Sciatic nerve (tissue), 2 donors: ENCODE data around the gene SKP1. TPM values are rescaled to one million over a fixed set of nuclear protein-coding genes. Genes with fewer than 3 reads are reported as not detected.

ENCODE experiments used
- ATAC-seq: fragments of 200-7000 bp; cut with Tn5 transposase; one replicate; pipeline ENCODE4 v1.9.1; 2020; ENCODE audit warnings: mild to moderate bottlenecking, moderate library complexity
- DNase-seq: peaks from one replicate; pipeline ENCODE4 v3.0.0-alpha.2; 2020; ENCODE audit warnings: low spot score
- intact Hi-C: fragments of 100-400 bp; cut with DNase I; formaldehyde crosslinking; loops from one replicate; pipeline ENCODE4 v1.14.2; 2022
- microRNA-seq: library from miRNA; unstranded; fragments of <30 nt; microRNA quantifications from one replicate; pipeline ENCODE4 v1.2.0, GENCODE V29; 2020
- total RNA-seq: library from RNA; stranded (reverse); fragmentation: NEBNext Ultra II Directional; extraction: Animal tissue kit (Norgen Biotek cat#: 25700); gene quantifications from one replicate; pipeline ENCODE4 v1.2.1, GENCODE V29; 2021
- donor health status: DM: no; HTN: no; CAD: no.
- donor health status: DM: no; HTN: no; CAD: no.

The SKP1 gene
- total RNA-seq, 1 donor from 2014 or later = 295 TPM

GRCh38 chr5:134101686-134102439, 74.9 kb downstream of the SKP1 start:
- peak; percentile 77 for DNase-seq
- intact Hi-C loops = loop anchor here (2.0 kb wide), 1 partner anchor 39 kb away; no protein-coding TSS in a partner anchor
- ATAC-seq = peak; percentile 71

DNA sequence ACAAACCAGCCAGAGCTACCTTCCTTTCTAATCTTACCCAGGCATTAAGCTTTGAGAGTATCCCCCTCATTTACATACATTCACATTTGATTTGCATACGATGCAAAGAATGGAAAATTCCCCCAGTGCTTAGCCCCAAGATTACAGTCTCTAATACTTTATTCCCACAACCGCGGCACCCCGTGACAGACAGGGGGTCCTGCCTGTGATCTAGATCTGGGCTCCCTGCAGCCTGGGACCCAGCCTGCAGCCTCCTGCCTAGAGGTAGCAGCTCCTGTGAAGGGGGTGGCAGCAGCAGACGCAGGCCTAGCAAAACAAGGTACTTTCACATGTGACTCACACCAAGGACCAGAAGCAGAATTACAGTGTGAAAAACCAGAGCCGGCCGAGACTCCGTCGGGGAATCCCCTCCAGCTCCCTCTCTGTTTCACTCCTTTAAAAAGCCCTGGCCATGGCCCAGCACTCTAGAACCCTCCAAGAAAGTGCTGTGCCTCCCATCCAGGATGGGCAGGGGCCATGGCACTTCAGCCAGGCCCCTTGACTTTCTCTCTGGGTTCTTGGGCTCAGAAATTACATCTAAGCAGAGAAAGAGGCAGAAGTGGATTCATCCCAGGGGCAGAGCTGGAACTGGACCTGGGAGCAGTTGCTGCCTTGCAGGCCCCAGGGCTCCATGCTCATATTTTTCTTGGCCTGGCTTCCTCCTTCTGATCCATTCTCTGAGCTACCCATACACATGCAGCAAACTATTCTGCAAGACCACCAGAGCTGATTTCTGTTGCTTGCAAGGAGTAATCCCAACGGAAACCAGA, 76.3 kb downstream of the SKP1 start:
- peak; percentile 69 for ATAC-seq
- intact Hi-C loops = no loop called here
- DNase-seq = no peak

DNA sequence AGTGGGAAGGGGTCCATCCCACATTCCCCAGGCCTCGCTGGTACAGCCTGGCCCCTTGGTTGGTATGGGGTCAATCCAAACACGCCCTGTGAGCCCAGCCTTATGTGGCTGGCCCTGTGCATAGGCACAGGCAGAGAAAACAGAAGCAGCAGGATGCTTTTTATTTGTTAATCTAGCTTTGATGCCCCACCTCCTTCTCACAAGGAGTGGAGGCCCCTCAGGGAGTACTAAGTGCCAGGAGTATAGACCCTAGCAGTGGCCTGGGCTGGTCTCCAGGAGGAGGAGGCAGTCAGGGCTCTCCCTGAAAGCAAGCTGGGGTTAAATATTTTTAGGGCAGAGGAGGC, 76.8 kb downstream of the SKP1 start:
- no peak for DNase-seq
- intact Hi-C loops = no loop called here
- no peak for ATAC-seq

DNA sequence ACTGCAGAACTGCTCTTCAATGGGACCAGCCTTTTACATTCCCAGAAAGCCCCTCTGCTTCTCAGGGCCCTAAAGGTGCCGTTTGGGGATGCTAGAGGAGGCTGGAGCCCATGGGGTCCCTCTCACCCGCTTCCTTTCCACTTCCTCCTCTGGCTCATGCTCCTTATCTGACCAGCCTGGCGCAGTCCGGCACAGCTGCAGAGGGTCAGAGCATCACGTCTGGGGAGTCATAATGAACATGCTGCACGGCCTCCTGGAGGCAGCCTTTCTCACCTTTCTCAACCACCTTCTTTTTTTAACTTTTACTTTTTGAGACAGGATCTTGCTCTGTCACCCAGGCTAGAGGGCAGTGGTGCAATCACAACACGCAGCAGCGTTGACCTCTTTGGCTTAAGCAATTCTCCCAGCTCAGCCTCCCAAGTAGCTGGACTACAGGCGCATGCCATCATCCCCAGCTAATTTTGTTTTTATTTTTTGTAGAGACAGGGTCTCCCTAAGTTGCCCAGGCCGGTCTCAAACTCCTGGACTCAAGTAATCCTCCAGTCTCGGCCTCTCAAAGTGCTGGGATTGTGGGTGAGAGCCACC, 77.4 kb downstream of the SKP1 start:
- DNase-seq (no peak), ATAC-seq (no peak)
- intact Hi-C loops = no loop called here

Small RNA genes lying within 50 kb of the gene (microRNA-seq; reads per million reads assigned to microRNA genes)
- not detected for gene MIR3661

Other genes starting within 250 kb of the SKP1 start
- 27.6 TPM for gene C5orf15, start 208.3 kb downstream of the SKP1 start, total RNA-seq
- 69.5 TPM for gene VDAC1, start 172.0 kb downstream of the SKP1 start, total RNA-seq
- gene TCF7, start 62.3 kb downstream of the SKP1 start, total RNA-seq = 8.5 TPM
- gene PPP2CA, start 49.1 kb upstream of the SKP1 start, total RNA-seq = 100 TPM
- 11.9 TPM for gene CDKL3, start 190.2 kb upstream of the SKP1 start, total RNA-seq
- 101 TPM for gene UBE2B, start 194.6 kb upstream of the SKP1 start, total RNA-seq
- gene CDKN2AIPNL, start 234.9 kb upstream of the SKP1 start, total RNA-seq = 12.4 TPM